Measurements from ENCODE around the gene C15orf39. TPM values are rescaled to one million over a fixed set of nuclear protein-coding genes. Genes with fewer than 3 reads are reported as not detected.

The C15orf39 gene
- total RNA-seq, 1 experiment from 2014 or later, result 45.6 TPM

- DNase-seq, result no peak
- H3K36me3 Mint-ChIP-seq (ENCODE audit: insufficient read depth in 1 of 3, low read depth in 3 of 3), result peaks cover 0 to 2% (median 0%) of the 10 kb centered on the region in 3 experiments; a peak in 2 of 7 replicates
- Histone ChIP-seq H3K79me2 (ENCODE audit: insufficient read depth, low read length) (no peaks in the 10 kb centered on the region), H3K9ac (ENCODE audit: extremely low read depth, insufficient read length, low read length) (no peak overlapping the region), H2AFZ (ENCODE audit: low read length) (no peak overlapping the region), H3K9me3 (ENCODE audit: control insufficient read depth, low read depth, low read length) (no peaks in the 10 kb centered on the region), H3K14ac (ENCODE audit: insufficient read depth, low read length) (no peak overlapping the region), H4K5ac (ENCODE audit: insufficient read length, low read depth, low read length) (no peak overlapping the region), H4K20me1 (ENCODE audit: control insufficient read depth, insufficient read depth, insufficient read length) (no peaks in the 10 kb centered on the region), H2BK15ac (ENCODE audit: low read depth, low read length) (no peak overlapping the region), H4K8ac (replicated peaks; ENCODE audit: insufficient read length, low read depth, low read length) (no peak overlapping the region), H3K4me1 (ENCODE audit: insufficient read depth, low read length) (no peaks in the 10 kb centered on the region; the same call in 1 of the 2 replicates), H2BK5ac (ENCODE audit: insufficient read length, low read length) (no peak overlapping the region), H2AK5ac (ENCODE audit: insufficient read length, low read length) (no peak overlapping the region), H2BK120ac (ENCODE audit: low read depth, low read length, poor library complexity, severe bottlenecking) (no peak overlapping the region), H3T11ph (ENCODE audit: low read length) (no peak overlapping the region), H3K27me3 (ENCODE audit: insufficient read depth, low read length) (no peaks in the 10 kb centered on the region), H3K56ac (ENCODE audit: insufficient read length, low read depth, low read length) (no peak overlapping the region), H3K4ac (ENCODE audit: low read depth, low read length) (no peak overlapping the region), H3K23ac (ENCODE audit: insufficient read length, low read depth, low read length) (no peak overlapping the region), H3K27ac (ENCODE audit: insufficient read length, low read depth, low read length) (no peak overlapping the region), H3K23me2 (ENCODE audit: insufficient read length, low read depth, low read length, poor library complexity, severe bottlenecking) (no peaks in the 10 kb centered on the region), H2BK12ac (ENCODE audit: insufficient read length, low read depth, low read length) (no peak overlapping the region), H4K91ac (ENCODE audit: insufficient read length, low read depth, low read length) (no peak overlapping the region), H3K79me1 (ENCODE audit: insufficient read depth, low read depth, low read length, poor library complexity, severe bottlenecking) (no peaks in the 10 kb centered on the region), H3K18ac (ENCODE audit: insufficient read length, low read depth, low read length) (no peak overlapping the region), H3K4me2 (ENCODE audit: insufficient read depth, insufficient read length, low read length) (no peak overlapping the region), H2BK20ac (ENCODE audit: low read depth, low read length, poor library complexity, severe bottlenecking) (no peak overlapping the region)
- H3K27me3 Mint-ChIP-seq (ENCODE audit: low read depth), result peaks cover 41% of the 10 kb centered on the region
- H3K27ac Mint-ChIP-seq, result no peak overlapping the region; a peak in 1 of 7 replicates
- TF ChIP-seq CTCF (conservative IDR thresholded peaks at IDR 0.05), result no peak
- no peaks in the 10 kb centered on the region; a peak in 1 of 5 replicates for H3K9me3 Mint-ChIP-seq
- H3K4me1 Mint-ChIP-seq, result peaks cover 0 to 11% of the 10 kb centered on the region in 2 experiments; a peak in 2 of 4 replicates
- H3K4me3 Mint-ChIP-seq, result no peak overlapping the region
- WGBS (ENCODE audit: extremely low coverage, insufficient read length, low lambda C conversion rate), result no CpG with 5 or more reads among the region's 11 CpGs
These were observed 34.4 kb downstream of the C15orf39 start for GRCh38 chr15:75235760-75236729.
